Neuron (in vitro differentiated cells): ENCODE results near the gene EML4.

Experiments
- H2AFZ ChIP-seq: one replicate; pipeline ENCODE4 v1.6.1; 2013; ENCODE audit warnings: low read depth, mild to moderate bottlenecking, inconsistent platforms, low read length, moderate library complexity
- H3K27me3 ChIP-seq: one replicate; pipeline ENCODE4 v1.6.1; 2013; ENCODE audit warnings: low read length; ENCODE audit not compliant: insufficient read depth
- H3K36me3 ChIP-seq: one replicate; pipeline ENCODE4 v1.6.1; 2013; ENCODE audit warnings: low read length; ENCODE audit not compliant: insufficient read depth
- H3K4me1 ChIP-seq: one replicate; pipeline ENCODE4 v1.6.1; 2013; ENCODE audit warnings: low read length; ENCODE audit not compliant: insufficient read depth
- H3K4me3 ChIP-seq: 2 replicates; pipeline ENCODE4 v1.5.1; 2013; ENCODE audit warnings: mild to moderate bottlenecking, low read length, moderate library complexity
- H3K9me3 ChIP-seq: one replicate; pipeline ENCODE4 v1.6.1; 2013; ENCODE audit warnings: low read length

The EML4 gene

DNA sequence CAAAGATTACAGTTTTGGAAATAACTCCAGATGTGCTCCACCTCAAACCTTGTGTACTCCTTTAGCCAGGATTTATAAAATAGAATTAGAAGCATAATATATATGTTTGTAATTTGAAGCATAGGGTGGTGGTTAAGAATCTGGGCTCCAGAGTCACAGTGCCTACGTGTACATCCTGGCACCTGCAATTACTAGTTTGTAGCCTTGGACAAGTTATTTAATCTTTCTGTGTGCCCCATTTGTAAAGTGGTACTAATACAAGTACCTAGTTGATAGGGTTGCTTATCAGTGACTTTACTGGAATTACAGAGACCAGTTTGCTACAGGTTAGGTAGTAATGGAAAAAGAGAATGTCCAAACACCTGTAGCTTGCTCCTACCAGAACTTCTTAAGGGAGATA is 28.6 kb downstream of the EML4 start:
- Histone ChIP-seq H3K9me3 (peaks cover 1% of the 10 kb centered on the region), H3K27me3 (no peaks in the 10 kb centered on the region), H3K4me1 (peaks cover 5% of the 10 kb centered on the region), H3K36me3 (no peaks in the 10 kb centered on the region), H2AFZ (no peak overlapping the region), H3K4me3 (no peak overlapping the region)

DNA sequence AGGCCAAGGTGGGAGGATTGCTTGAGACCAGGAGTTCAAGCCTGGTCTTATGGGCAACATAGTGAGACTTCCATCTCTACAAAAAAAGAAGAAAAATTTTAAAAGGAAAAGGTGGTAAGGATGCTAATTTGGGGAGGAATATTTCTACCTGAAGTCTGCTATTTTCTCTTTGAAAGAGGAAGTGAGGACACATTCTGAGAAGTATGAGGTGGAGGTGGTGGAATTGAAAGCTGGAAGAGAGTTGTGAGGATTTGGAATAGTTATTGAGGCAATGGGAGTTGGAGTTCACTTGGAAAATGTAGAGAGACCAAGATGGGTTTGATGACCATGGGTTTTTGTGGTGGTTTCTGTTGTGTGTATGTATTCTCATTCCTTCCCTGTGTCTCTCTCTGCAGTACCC is 29.3 kb downstream of the EML4 start:
- Histone ChIP-seq H2AFZ (no peak overlapping the region), H3K36me3 (no peaks in the 10 kb centered on the region), H3K4me1 (peaks cover 4% of the 10 kb centered on the region), H3K9me3 (peaks cover 1% of the 10 kb centered on the region), H3K4me3 (no peak overlapping the region), H3K27me3 (no peaks in the 10 kb centered on the region)

GRCh38 chr2:42199002-42199401 is 29.8 kb downstream of the EML4 start:
- Histone ChIP-seq H2AFZ (no peak overlapping the region), H3K4me1 (no peaks in the 10 kb centered on the region), H3K4me3 (no peak overlapping the region), H3K9me3 (peaks cover 1% of the 10 kb centered on the region), H3K27me3 (no peaks in the 10 kb centered on the region), H3K36me3 (no peaks in the 10 kb centered on the region)

DNA sequence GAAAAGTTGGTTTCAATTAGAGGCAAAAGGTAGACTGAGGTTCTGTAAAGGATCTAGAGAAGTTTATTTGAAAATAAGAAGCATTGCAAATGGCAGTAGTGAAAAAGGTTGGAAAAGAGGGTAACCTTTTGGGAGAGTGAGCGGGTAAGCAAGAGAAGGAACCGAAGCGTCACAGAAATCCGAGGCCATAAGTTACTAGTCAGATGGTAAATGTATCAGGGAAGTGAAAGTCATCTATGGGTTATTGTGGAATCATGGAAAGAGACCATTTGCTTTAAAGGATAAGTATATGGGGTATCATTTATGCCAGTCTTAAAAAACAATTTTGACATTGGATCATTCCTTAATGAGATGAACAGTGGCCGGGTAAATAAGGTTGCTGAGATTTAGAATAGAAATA is 30.5 kb downstream of the EML4 start:
- Histone ChIP-seq H3K9me3 (peaks cover 1% of the 10 kb centered on the region), H3K36me3 (no peaks in the 10 kb centered on the region), H2AFZ (no peak overlapping the region), H3K27me3 (no peaks in the 10 kb centered on the region), H3K4me3 (no peak overlapping the region), H3K4me1 (no peaks in the 10 kb centered on the region)

DNA sequence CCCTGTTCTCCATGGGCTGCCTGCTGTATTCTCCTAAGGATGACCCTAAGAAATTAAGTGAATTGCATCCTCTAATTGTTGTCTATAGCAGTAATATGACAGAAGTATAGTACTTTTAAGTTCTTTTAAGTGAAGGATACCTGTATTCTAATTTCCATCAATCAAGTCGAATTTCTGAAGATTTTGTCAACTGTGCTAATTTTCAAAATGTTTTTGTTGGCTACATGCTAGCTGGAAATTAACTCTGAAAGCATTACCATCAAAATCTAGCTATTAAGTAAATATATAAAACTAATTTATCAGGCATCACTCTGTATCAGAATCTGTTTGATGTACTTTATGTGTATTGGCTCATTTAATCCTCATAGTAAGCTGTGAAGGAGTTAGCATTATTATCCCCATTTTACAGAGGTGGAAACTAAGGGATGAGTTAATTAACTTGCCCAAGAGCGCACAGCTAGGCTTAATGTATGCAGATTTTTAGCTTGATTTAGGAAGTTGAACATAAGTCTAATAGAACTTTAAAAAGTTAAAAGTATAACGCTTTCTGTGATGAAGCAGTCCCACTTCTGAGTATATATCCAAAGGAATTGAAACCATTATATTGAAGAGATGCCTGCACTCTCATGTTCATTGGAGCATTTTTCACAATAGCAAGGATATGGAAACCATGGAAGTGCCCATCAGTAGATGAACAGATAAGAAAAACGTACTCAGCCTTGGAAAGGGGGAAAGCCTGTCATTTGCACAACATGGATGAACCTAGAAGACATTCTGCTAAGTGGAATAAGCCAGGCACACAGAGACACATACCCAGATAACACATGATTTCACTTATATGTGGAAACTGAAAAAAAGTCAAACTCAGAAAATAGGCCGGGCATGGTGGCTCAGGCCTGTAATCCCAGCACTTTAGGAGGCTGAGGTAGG is 32.0 kb downstream of the EML4 start:
- H3K27me3 ChIP-seq = no peaks in the 10 kb centered on the region
- no peaks in the 10 kb centered on the region for H3K36me3 ChIP-seq
- peaks cover 1% of the 10 kb centered on the region for H3K9me3 ChIP-seq
- H3K4me3 ChIP-seq = no peak overlapping the region
- no peaks in the 10 kb centered on the region for H3K4me1 ChIP-seq
- H2AFZ ChIP-seq = no peak overlapping the region

- no peak overlapping the region for H3K4me3 ChIP-seq
- H3K36me3 ChIP-seq = no peaks in the 10 kb centered on the region
- H3K9me3 ChIP-seq = peaks cover 1% of the 10 kb centered on the region
- no peaks in the 10 kb centered on the region for H3K4me1 ChIP-seq
- no peaks in the 10 kb centered on the region for H3K27me3 ChIP-seq
- no peak overlapping the region for H2AFZ ChIP-seq
Measured at GRCh38 chr2:42202634-42203008, 33.5 kb downstream of the EML4 start.

DNA sequence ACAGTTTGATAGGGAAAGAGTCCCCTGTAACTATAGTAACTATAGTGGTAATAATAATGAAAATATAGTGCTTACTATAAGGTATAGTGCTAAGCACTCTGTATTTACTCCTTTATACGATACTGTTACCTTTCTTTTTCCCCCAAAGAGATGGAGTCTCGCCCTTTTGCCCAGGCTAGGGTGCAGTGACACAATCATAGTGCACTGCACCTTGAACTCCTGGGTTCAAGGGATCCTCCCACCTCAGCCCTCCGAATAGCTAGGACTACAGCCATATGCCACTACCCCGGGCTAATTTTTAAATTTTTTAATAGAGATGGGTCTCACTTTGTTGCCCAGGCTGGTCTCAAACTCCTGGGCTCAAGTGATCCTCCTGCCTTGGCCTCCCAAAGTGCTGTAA is 34.6 kb downstream of the EML4 start:
- Histone ChIP-seq H3K9me3 (peaks cover 1% of the 10 kb centered on the region), H3K4me3 (no peak overlapping the region), H3K4me1 (no peaks in the 10 kb centered on the region), H2AFZ (no peak overlapping the region), H3K36me3 (no peaks in the 10 kb centered on the region), H3K27me3 (no peaks in the 10 kb centered on the region)

- Histone ChIP-seq H3K4me1 (no peaks in the 10 kb centered on the region), H2AFZ (no peak overlapping the region), H3K36me3 (no peaks in the 10 kb centered on the region), H3K4me3 (no peak overlapping the region), H3K9me3 (no peaks in the 10 kb centered on the region), H3K27me3 (no peaks in the 10 kb centered on the region)
Measured at GRCh38 chr2:42205337-42205736, 36.2 kb downstream of the EML4 start.

DNA sequence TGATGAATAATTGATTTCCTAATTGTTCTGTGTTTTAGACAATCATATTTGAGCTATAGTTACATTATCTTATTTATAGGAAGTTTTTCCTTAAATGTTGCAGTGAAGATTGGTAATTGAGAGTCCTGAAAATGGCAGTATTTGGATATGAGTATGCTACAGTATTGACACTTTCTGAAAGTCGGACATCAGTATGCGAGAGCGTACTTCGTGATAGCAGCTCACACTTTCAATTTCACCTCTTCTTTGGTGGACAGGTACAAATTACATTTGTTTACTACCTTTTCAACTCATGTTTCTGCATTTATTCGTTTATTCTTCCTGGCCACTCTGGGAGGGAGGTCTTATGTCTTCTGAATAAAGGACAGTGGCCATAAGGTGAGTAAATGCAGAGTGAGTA is 38.7 kb downstream of the EML4 start:
- no peak overlapping the region for H3K4me3 ChIP-seq

GRCh38 chr2:42210203-42210602 is 41.0 kb downstream of the EML4 start:
- Histone ChIP-seq H3K9me3 (no peaks in the 10 kb centered on the region), H3K36me3 (peaks cover 2% of the 10 kb centered on the region), H3K27me3 (no peaks in the 10 kb centered on the region), H2AFZ (no peak overlapping the region), H3K4me3 (no peak overlapping the region), H3K4me1 (no peaks in the 10 kb centered on the region)

More for the DNA sequence above, 38.7 kb downstream of the EML4 start:
- Histone ChIP-seq H3K9me3 (no peaks in the 10 kb centered on the region), H3K4me1 (no peaks in the 10 kb centered on the region), H3K36me3 (peaks cover 2% of the 10 kb centered on the region), H3K27me3 (no peaks in the 10 kb centered on the region), H2AFZ (no peak overlapping the region)

- no peaks in the 10 kb centered on the region for H3K4me1 ChIP-seq
- no peaks in the 10 kb centered on the region for H3K27me3 ChIP-seq
- H3K4me3 ChIP-seq = no peak overlapping the region
- peaks cover 2% of the 10 kb centered on the region for H3K36me3 ChIP-seq
- no peak overlapping the region for H2AFZ ChIP-seq
- no peaks in the 10 kb centered on the region for H3K9me3 ChIP-seq
Measured at GRCh38 chr2:42211291-42211690, 42.1 kb downstream of the EML4 start.

GRCh38 chr2:42214669-42215068 is 45.5 kb downstream of the EML4 start:
- H2AFZ ChIP-seq = no peak overlapping the region
- H3K36me3 ChIP-seq = peaks cover 2% of the 10 kb centered on the region
- peaks cover 2% of the 10 kb centered on the region for H3K9me3 ChIP-seq
- no peaks in the 10 kb centered on the region for H3K27me3 ChIP-seq
- no peaks in the 10 kb centered on the region for H3K4me1 ChIP-seq
- H3K4me3 ChIP-seq = no peak overlapping the region

DNA sequence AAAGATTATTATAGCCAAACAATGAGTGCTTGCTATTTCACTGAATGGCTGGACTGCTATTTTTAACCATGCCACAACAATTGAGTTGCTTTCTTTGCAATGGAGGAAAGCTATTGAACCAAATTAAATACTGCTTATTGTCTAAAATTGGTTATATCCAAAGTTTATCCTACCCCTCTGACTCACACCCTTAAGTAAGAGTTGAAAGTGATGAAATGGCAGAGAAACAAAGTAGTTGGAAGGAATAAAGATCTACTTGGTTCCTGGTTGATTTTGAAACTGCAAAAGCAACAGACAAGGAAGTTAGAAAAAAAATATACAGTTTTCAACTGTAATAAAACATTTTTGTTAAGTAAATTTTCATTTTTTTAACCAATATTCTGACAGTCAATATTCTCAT is 47.5 kb downstream of the EML4 start:
- Histone ChIP-seq H2AFZ (no peak overlapping the region), H3K36me3 (peaks cover under 1% of the 10 kb centered on the region), H3K9me3 (peaks cover 2% of the 10 kb centered on the region), H3K27me3 (no peaks in the 10 kb centered on the region), H3K4me1 (no peaks in the 10 kb centered on the region), H3K4me3 (no peak overlapping the region)

DNA sequence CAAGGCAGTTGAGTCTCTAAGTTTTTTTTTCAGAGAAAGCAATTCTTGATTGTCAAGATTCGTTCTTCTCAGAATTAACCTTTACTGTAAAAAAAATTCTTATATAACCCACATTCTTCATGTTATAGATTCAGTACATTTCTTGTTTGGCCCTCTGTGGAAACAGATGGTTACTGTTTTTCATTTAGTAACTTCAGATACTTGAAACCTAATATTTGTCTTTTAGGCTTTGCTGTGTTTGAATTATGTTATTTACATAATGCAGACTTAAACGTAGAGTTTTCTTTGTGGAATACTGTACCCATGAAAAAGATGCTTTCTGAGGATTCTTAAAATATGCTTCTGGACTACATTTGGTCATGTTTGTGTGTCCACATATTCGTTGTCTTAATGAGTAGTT is 48.2 kb downstream of the EML4 start:
- Histone ChIP-seq H3K27me3 (no peaks in the 10 kb centered on the region), H2AFZ (no peak overlapping the region), H3K9me3 (peaks cover 2% of the 10 kb centered on the region), H3K4me3 (no peak overlapping the region), H3K36me3 (peaks cover 2% of the 10 kb centered on the region), H3K4me1 (no peaks in the 10 kb centered on the region)
